Measurements from ENCODE around the gene MAST4.

MAST4 gene

GRCh38 chr5:66669862-66670195, 73.6 kb downstream of the MAST4 start:
- ChIA-PET CTCF (interaction anchor here (0.7 kb wide), 1 partner anchor 8 kb away, joined by 4 read pairs; no protein-coding TSS in a partner anchor), POLR2A (ENCODE audit: low non-redundant PET) (no interaction called here)
- no peak for DNase-seq (ENCODE audit: low spot score)
- H3K27ac ChIP-seq, result no peak overlapping the region
- TF ChIP-seq CTCF (conservative IDR thresholded peaks at IDR 0.05; ENCODE audit: low read depth), result no peak

GRCh38 chr5:66671305-66671704, 75.1 kb downstream of the MAST4 start:
- CTCF ChIA-PET, result interaction anchor here (0.9 kb wide), 1 partner anchor 52 kb away, joined by 3 read pairs; no protein-coding TSS in a partner anchor

GRCh38 chr5:66674802-66675201, 78.6 kb downstream of the MAST4 start:
- H3K27ac ChIP-seq, result no peak overlapping the region
- DNase-seq (ENCODE audit: low spot score), result no peak
- CTCF ChIA-PET, result no interaction called here
- no peak for TF ChIP-seq CTCF (conservative IDR thresholded peaks at IDR 0.05; ENCODE audit: low read depth)
- POLR2A ChIA-PET (ENCODE audit: low non-redundant PET), result no interaction called here

More at GRCh38 chr5:66671305-66671704, 75.1 kb downstream of the MAST4 start:
- DNase-seq (ENCODE audit: low spot score), result no peak
- POLR2A ChIA-PET (ENCODE audit: low non-redundant PET), result no interaction called here
- TF ChIP-seq CTCF (conservative IDR thresholded peaks at IDR 0.05; ENCODE audit: low read depth), result no peak
- no peak overlapping the region for H3K27ac ChIP-seq

- POLR2A ChIA-PET (ENCODE audit: low non-redundant PET), result no interaction called here
Measured at GRCh38 chr5:66675406-66675805, 79.2 kb downstream of the MAST4 start.

GRCh38 chr5:66680221-66680620, 84.0 kb downstream of the MAST4 start:
- CTCF ChIA-PET, result interaction anchor here (0.7 to 1.6 kb wide), 2 partner anchors 372 to 499 kb away, joined by 3 read pairs; no protein-coding TSS in a partner anchor
- POLR2A ChIA-PET (ENCODE audit: low non-redundant PET), result no interaction called here
- no peak for DNase-seq (ENCODE audit: low spot score)
- TF ChIP-seq CTCF (conservative IDR thresholded peaks at IDR 0.05; ENCODE audit: low read depth), result no peak
- H3K27ac ChIP-seq, result no peak overlapping the region

More at GRCh38 chr5:66675406-66675805, 79.2 kb downstream of the MAST4 start:
- no peak for TF ChIP-seq CTCF (conservative IDR thresholded peaks at IDR 0.05; ENCODE audit: low read depth)
- DNase-seq (ENCODE audit: low spot score), result no peak
- CTCF ChIA-PET, result interaction anchor here (0.6 kb wide), 1 partner anchor 82 kb away, joined by 3 read pairs; no protein-coding TSS in a partner anchor
- H3K27ac ChIP-seq, result no peak overlapping the region

- ChIA-PET CTCF (interaction anchor here (1.6 kb wide), 1 partner anchor 373 kb away, joined by 3 read pairs; no protein-coding TSS in a partner anchor), POLR2A (ENCODE audit: low non-redundant PET) (no interaction called here)
- DNase-seq (ENCODE audit: low spot score), result no peak
- no peak for TF ChIP-seq CTCF (conservative IDR thresholded peaks at IDR 0.05; ENCODE audit: low read depth)
- no peak overlapping the region for H3K27ac ChIP-seq
Measured at GRCh38 chr5:66680804-66681203, 84.6 kb downstream of the MAST4 start.

Data from RWPE1 (cell line).